Measurements from ENCODE around the gene CIAO3.
A peak's percentile ranks its signal among the peaks of the same experiment; 100 is the strongest.
"Not testable (repeated sequence)": the region's sequence is repeated elsewhere in the genome, so short reads cannot be mapped to it uniquely, and the experiment has no call there.

Gene CIAO3

DNA sequence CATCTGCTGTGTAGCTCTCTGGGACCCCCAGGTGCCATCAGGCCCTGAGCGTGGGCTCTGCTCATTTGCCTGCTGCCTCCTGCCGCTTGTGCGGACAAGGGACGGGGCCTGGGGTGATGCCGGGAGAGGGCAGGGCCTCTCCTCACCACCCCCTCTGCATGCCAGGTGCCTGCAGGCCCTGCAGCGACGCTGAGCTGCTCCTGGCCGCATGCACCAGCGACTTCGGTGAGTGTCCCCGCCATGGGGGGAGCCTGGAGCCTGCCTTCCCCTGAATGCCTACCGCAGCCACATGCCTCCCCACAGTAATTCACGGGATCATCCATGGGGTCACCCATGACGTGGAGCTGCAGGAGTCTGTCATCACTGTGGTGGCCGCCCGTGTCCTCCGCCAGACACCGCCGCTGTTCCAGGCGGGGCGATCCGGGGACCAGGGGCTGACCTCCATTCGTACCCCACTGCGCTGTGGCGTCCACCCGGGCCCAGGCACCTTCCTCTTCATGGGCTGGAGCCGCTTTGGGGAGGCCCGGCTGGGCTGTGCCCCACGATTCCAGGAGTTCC is 23.9 kb downstream of the CIAO3 start:
- DNase-seq (no peak), ATAC-seq (no peak)
- peaks cover 16% of the 10 kb centered on the region for H3K27me3 Mint-ChIP-seq
- peaks cover 49% of the 10 kb centered on the region for H3K4me1 Mint-ChIP-seq
- no peak overlapping the region for H3K27ac Mint-ChIP-seq
- peak overlapping the region; percentile 76 to 86 for H3K4me3 Mint-ChIP-seq
- H3K9me3 Mint-ChIP-seq = no peaks in the 10 kb centered on the region

DNA sequence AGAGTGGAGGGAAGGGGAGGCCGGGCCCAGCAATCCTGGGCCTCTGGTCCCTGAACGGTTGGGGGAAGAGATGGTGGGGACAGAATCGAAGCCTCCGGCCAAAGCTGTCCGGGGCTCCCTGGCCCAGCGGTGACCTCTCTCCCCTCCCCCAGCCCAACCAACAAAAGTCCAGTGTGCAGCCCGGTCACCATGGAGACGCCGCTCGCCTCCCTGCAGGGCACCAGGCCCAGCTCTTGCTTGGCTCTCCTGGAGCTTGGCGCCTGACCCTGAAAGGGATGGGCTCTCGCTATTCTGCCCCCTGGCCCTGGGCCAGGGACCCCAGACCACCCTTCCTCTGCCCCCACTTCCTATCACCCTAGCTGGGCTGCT is 24.6 kb downstream of the CIAO3 start:
- Mint-ChIP-seq H3K9me3 (no peaks in the 10 kb centered on the region), H3K27ac (no peak overlapping the region), H3K4me3 (peak overlapping the region; percentile 76 to 86), H3K4me1 (peaks cover 47% of the 10 kb centered on the region), H3K27me3 (peaks cover 23% of the 10 kb centered on the region)
- ATAC-seq = no peak
- no peak for DNase-seq

DNA sequence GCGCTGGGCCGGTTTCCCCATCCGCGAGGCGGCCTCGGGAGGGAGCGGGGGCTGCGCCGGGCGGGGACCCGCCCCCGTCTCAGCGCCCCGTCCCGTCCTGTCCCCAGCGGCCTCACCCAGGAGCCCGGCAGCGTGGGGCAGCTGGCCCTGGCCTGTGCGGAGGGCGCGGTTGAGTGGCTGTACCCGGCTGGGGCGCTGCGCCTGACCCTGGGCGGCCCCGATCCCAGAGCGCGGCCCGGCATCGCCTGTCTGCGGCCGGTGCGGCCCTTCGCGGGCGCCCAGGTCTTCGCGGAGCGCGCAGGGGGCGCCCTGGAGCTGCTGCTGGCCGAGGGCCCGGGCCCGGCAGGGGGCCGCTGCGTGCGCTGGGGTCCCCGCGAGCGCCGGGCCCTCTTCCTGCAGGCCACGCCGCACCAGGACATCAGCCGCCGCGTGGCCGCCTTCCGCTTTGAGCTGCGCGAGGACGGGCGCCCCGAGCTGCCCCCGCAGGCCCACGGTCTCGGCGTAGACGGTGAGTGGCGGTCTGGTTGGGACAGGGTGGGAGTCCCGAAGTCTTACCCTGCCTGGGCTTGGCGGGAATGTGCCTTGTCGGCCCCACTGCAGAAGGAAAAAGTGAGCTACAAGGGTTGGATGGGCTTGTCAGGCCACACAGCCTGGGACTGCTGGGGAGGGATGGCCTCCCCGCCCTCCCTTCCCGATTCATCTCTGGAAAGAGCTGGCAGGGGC is 25.2 kb downstream of the CIAO3 start:
- peak; percentile 37 for ATAC-seq
- Mint-ChIP-seq H3K4me1 (peaks cover 47% of the 10 kb centered on the region), H3K27ac (no peak overlapping the region), H3K9me3 (no peaks in the 10 kb centered on the region), H3K27me3 (peaks cover 28% of the 10 kb centered on the region), H3K4me3 (peak overlapping the region; percentile 76 to 86)
- peak in 1 of 2 donors; percentile 39 for DNase-seq

DNA sequence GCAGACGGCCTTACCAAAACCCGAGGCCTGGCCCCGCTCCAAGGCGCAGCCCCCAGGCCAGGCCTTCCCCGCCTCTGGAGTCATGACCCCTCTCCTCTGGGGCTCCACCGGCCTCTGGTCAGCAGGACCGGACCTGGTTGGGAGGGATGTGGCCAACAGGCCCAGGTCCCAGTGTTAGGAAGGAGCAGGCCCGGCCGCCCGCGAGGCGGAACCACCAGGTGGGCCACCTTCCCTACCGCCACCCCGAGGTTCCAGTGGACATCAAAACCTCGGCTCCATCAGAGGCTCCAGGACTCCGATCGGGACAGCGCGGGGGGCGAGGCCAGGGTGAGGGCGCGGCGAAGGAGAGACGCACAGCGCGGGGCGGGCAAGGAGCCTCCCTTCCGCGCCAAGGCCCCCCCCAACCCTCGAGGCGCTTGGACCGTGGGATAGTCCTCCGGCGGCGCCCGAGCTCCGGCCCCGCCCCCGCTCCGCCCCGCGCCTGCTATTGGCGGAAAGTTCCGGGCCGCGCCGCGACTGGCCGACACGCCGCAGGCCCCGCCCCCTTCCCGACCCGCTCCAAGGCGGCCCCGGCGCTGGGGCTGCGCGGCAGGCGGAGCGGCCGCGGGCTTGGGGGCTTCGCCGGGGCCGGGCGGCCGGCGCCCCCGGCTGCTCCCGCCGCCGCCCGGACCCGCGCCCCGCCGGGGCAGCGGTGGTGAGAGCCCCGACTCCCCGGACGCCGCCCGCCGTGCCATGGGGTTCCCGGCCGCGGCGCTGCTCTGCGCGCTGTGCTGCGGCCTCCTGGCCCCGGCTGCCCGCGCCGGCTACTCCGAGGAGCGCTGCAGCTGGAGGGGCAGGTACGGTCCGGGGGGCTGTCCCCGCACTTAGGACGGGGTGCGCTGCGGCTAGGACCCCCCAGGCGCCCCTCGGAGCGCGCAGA is 26.0 kb downstream of the CIAO3 start, which contains the start of gene METRN:
METRN (plus strand) TSS at position 561 of the 919 bp plus-strand sequence; CDS start at position 733, 172 bp downstream.
- Mint-ChIP-seq H3K27me3 (peaks cover 36% of the 10 kb centered on the region), H3K4me1 (peaks cover 40% of the 10 kb centered on the region), H3K9me3 (no peaks in the 10 kb centered on the region), H3K4me3 (peak within 1 kb of the TSS; percentile 76 to 86), H3K27ac (no peak within 1 kb of the TSS)
- ATAC-seq (peak; percentile 83), DNase-seq (peak; percentile 87 to 89)

DNA sequence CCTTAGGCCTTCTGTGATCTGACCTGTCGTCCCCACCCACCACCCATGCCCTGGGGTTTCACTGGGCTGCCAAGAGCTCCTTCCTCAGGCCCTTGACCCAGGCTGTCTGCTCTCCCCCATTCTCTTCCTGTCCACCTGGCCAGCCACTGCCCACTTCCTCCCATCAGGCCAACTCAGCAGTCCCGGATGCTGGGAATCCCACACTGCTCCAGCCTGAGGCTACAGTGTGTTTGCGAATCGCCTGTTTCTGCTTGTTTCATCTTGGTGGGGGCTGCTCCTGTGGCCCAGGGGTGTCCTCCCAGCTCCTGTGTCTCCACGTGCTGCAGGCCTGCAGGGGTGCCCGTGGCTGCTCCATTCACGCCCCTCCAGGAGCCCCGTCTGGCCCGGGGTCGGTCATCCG is 26.7 kb downstream of the CIAO3 start:
- Mint-ChIP-seq H3K27me3 (peaks cover 44% of the 10 kb centered on the region), H3K4me3 (peak overlapping the region in 1 of 2 donors; percentile 44), H3K4me1 (peaks cover 33% of the 10 kb centered on the region), H3K9me3 (no peaks in the 10 kb centered on the region), H3K27ac (no peak overlapping the region)
- ATAC-seq (no peak), DNase-seq (no peak)

DNA sequence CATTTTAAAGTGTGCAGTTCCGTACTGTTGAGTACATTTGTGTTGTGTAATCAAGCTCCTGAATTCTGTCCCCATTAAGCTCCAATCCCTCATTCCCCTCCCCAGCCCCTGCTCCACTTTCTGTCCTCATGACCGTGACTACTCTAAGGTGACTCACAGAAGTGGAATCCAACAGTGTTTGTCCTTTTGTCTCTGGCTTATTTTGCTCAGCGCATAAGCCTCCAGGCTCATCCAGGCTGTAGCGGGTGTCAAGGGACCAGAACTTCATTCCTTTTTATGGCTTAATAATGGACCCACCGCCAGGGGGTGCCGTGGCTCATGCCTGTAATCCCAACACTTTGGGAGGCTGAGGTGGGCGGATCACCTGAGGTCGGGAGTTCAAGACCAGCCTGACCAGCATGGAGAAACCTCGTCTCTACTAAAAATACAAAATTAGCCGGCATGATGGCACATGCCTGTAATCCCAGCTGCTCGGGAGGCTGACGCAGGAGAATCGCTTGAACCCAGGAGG is 28.0 kb downstream of the CIAO3 start:
- H3K27ac Mint-ChIP-seq, H3K4me3 Mint-ChIP-seq: not testable (repeated sequence)

DNA sequence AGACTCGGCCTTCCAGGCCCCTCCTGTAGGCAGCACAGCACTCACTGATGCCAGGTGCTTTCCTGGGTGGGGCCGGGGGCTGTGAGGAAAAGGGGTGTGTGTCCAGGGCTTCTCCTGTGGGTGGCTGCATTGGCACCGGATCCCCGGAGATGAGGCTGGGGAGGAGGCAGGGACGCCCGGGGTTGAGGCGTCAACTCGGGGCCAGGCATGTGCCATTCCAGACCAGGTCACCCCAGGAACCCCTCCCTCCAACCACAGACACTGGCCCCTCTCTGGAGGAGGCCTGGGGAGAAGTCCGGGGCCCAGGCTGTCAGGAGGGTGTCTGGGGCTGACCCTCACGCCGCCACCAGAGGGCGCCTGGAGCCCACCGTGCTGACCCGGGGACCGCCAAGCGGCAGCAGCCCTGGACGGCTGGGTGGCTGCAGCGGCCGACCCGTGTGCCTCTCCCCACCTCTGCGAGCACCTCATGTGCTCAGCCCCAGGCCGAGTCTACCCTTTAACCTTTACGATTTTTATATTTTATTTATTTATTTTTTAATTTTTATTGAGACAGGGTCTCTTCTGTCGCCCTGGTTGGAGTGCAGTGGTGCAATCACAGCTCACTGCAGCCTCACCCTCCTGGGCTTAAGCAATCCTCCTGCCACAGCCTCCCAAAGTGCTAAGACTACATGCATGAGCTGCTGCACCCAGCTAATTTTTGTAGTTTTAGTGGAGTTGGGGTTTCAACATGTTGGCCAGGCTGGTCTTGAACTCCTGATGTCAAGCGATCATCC is 29.1 kb downstream of the CIAO3 start:
- peaks cover 25% of the 10 kb centered on the region for H3K4me1 Mint-ChIP-seq
- H3K27me3 Mint-ChIP-seq = peaks cover 67% of the 10 kb centered on the region
- no peak overlapping the region for H3K27ac Mint-ChIP-seq
- peak; percentile 81 to 84 for DNase-seq
- no peak overlapping the region for H3K4me3 Mint-ChIP-seq
- peak; percentile 64 for ATAC-seq
- H3K9me3 Mint-ChIP-seq = no peaks in the 10 kb centered on the region

More for the DNA sequence above, 28.0 kb downstream of the CIAO3 start:
- peak in 1 of 2 donors; percentile 72 for DNase-seq
- not testable (repeated sequence) for ATAC-seq, H3K9me3 Mint-ChIP-seq
- peaks cover 26% of the 10 kb centered on the region for H3K4me1 Mint-ChIP-seq
- peaks cover 57% of the 10 kb centered on the region for H3K27me3 Mint-ChIP-seq

DNA sequence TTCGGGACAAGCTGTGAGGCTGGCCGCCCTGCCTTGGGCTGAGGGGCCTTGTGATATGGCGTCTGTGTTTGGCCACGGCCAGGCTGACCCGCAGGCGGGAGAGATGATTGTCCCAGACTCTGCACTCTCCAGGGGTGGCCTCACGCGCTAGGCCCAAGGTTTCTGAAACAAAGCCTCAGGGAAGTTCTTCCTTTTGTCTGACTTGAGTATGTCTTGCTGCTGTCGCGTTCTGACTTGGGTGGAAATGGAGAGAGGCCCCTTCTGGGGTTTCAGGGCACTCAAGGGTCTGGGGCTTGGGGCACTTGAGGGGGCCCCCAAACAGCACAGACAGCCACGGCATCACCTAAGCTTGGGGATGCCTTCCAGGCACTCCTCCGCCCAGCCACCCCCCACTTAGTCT is 29.7 kb downstream of the CIAO3 start:
- ATAC-seq (no peak), DNase-seq (no peak)
- H3K27ac Mint-ChIP-seq = no peak overlapping the region
- peaks cover 74% of the 10 kb centered on the region for H3K27me3 Mint-ChIP-seq
- no peaks in the 10 kb centered on the region for H3K9me3 Mint-ChIP-seq
- peaks cover 24% of the 10 kb centered on the region for H3K4me1 Mint-ChIP-seq
- H3K4me3 Mint-ChIP-seq = no peak overlapping the region

DNA sequence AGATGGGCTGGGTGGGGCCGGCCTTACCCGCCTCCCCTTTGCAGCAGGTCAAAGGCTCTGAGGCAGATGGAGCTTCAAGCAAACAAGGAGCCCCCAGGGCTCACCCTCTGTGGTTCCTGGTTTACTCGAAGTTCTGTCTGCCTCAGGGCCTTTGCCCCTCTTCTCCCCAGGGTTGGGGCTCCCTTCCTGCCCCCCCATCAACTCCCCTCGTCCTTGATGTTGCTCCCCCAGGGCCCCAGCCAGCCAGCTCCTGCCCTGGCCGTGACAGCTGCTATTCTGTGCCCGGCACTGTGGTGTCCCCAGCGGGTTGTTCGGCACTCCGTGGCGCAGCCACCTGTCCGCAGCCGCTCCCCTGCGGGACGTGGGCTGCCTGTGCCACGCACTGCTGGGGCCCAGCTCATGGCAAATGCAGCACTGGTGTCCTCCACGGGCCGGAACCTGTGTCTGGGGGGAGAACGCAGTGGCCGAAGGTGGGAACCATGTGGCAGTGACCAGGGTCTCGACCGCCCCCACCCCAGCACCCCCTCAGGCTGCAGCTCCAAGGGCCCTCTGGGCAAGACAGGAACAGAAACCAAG is 30.2 kb downstream of the CIAO3 start:
- peaks cover 76% of the 10 kb centered on the region for H3K27me3 Mint-ChIP-seq
- ATAC-seq (no peak), DNase-seq (no peak)
- peaks cover 23% of the 10 kb centered on the region for H3K4me1 Mint-ChIP-seq
- no peak overlapping the region for H3K27ac Mint-ChIP-seq
- no peak overlapping the region for H3K4me3 Mint-ChIP-seq
- H3K9me3 Mint-ChIP-seq = no peaks in the 10 kb centered on the region

DNA sequence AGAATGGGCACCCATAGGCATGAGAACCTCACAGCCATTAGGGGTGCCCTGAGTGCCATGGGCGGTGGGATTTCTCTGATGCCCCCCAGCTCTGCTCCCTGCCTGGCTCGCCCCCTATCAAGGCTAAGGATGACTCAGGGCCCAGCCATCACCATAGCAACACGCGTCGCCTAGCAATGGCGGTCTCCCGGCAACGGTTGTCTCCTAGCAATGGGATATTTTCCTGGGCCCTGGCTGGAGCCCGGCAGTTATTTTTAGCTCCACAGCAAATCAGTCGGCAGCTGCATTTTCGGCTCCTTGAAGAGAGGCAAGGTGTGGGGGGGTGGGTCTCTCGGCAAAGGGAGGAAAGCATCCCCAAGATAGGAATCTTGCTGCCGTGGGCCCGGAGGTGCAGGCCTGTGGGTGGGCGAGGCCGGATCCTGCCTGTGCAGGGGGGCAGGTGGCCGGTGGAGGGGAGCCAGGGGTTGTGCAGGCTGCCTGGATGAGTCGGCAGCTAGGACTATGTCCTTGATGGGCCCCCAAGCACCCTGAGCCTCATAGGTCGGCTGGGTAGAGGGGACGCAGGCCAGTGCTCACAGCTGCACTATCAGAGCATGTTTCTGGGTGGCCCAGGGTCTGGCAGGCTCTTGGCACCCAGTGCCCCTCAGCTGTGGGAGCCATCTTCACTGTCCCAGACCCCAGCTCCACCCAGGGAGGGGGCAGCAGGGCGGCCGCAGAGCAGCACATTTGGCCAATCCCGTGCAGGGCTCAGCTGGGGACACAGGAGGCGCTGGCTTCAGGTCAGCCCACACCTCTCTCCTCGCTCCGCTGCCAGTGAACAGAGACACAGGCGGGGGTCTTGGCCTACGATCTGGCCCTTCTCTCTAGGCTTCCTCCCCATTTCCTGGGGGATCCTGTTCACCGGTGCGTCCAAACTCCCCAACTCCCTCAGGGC is 31.0 kb downstream of the CIAO3 start:
- H3K4me3 Mint-ChIP-seq = no peak overlapping the region
- H3K9me3 Mint-ChIP-seq = no peaks in the 10 kb centered on the region
- peaks cover 76% of the 10 kb centered on the region for H3K27me3 Mint-ChIP-seq
- no peak overlapping the region for H3K27ac Mint-ChIP-seq
- no peak for DNase-seq
- peaks cover 23% of the 10 kb centered on the region for H3K4me1 Mint-ChIP-seq
- no peak for ATAC-seq

DNA sequence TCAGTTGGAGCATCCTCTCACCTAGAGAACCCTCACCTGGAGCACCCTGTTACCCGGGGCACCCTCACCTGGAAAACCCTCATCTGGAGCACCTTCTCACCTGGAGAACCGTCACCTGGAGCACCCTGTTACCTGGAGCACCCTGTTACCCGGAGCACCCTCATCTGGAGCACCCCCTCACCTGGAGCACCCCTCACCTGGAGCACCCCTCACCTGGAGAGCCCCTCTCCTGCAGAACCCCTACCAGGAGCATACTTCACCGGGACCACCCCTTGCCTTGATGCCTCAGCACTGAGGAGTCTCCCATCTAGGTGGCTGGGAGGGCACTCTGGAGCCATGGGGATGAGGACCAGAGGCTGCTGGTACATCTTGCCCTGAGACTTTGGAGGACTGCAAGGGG is 31.8 kb downstream of the CIAO3 start:
- Mint-ChIP-seq H3K4me1 (peaks cover 14% of the 10 kb centered on the region), H3K9me3 (no peaks in the 10 kb centered on the region), H3K27me3 (peaks cover 80% of the 10 kb centered on the region), H3K27ac (no peak overlapping the region), H3K4me3 (no peak overlapping the region)
- no peak for DNase-seq
- ATAC-seq = no peak

DNA sequence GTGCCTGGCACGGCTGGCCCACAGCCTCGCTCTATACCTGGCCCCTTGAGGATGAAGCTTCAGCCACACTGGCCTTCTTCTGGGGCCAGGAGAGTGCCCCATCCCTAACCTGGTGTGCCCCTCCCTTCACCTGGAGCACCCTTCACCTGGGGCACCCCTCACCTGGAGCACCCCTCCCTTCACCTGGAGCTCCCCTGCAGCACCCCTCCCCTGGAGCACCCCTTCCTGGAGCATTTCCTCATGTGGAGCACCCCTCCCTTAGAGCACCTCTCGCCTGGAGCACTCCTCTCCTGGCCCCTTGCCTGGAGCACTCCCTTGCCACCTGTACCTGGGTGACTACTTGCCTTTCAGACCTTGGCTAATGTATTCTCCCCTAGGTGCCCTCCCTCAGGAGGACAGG is 32.8 kb downstream of the CIAO3 start:
- H3K4me3 Mint-ChIP-seq = no peak overlapping the region
- ATAC-seq (no peak), DNase-seq (no peak)
- peaks cover 12% of the 10 kb centered on the region for H3K4me1 Mint-ChIP-seq
- H3K27ac Mint-ChIP-seq = no peak overlapping the region
- no peaks in the 10 kb centered on the region for H3K9me3 Mint-ChIP-seq
- peaks cover 83% of the 10 kb centered on the region for H3K27me3 Mint-ChIP-seq

DNA sequence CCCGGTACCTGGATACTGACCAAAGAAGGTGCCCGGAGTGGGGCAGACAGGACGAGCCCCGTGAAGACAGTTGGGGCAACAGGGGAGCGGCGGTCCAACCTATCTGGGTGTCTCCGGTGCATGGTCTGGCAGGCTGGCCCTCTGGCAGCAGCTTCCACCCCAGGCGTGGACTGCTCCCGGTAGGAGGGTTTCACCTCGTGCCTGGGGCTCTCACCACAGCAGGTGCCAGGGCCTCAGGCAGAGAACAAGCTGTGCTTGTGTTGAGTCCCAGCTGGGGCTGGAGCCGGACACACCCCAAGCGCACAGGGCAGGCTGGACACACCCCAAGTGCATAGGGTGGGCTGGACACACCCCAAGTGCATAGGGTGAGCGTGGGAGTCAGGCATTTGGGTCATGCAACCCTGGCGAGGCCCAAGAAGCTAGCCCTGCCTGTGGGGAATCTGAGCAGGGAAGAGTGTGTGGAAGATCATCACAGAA is 33.7 kb downstream of the CIAO3 start:
- Mint-ChIP-seq H3K27me3 (peaks cover 86% of the 10 kb centered on the region), H3K4me1 (peaks cover 11% of the 10 kb centered on the region), H3K27ac (no peak overlapping the region), H3K4me3 (no peak overlapping the region), H3K9me3 (no peaks in the 10 kb centered on the region)
- DNase-seq (no peak), ATAC-seq (no peak)

Data from stimulated activated naive CD8-positive, alpha-beta T cell treated with anti-CD3 and anti-CD28 coated beads, Interleukin-15, amount 100 ng/mL, for 72 hours (primary cell).